ENCODE results near the gene TLE6.

DNA sequence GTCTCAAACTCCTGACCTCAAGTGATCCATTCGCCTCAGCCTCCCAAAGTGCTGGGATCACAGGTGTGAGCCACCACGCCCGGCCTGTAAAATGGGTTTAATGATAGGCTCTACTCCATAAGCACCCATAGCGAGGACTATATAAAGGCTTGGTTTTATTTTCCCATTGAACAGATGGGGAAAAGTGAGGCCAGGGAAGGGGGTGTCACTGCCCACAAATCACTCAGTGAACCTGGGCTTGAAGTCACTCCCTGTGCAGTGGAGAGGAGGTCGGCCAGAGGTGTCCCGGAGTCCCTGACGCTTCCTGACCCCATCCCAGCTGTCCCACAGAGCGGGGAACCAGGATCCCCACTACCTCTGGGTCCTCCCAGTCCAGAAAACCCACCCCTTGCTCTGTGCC lies 36.8 kb downstream of the TLE6 start:
- TF ChIP-seq, protein P1, sequence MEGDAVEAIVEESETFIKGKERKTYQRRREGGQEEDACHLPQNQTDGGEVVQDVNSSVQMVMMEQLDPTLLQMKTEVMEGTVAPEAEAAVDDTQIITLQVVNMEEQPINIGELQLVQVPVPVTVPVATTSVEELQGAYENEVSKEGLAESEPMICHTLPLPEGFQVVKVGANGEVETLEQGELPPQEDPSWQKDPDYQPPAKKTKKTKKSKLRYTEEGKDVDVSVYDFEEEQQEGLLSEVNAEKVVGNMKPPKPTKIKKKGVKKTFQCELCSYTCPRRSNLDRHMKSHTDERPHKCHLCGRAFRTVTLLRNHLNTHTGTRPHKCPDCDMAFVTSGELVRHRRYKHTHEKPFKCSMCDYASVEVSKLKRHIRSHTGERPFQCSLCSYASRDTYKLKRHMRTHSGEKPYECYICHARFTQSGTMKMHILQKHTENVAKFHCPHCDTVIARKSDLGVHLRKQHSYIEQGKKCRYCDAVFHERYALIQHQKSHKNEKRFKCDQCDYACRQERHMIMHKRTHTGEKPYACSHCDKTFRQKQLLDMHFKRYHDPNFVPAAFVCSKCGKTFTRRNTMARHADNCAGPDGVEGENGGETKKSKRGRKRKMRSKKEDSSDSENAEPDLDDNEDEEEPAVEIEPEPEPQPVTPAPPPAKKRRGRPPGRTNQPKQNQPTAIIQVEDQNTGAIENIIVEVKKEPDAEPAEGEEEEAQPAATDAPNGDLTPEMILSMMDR (conservative IDR thresholded peaks at IDR 0.05; ENCODE audit: low read length), result no peak
- TF ChIP-seq EZH2phosphoT487 (IDR thresholded peaks at IDR 0.05; ENCODE audit: borderline replicate concordance), result no peak
